GM12878 (cell line): ENCODE data around the gene ZNF444. TPM values are rescaled to one million over a fixed set of nuclear protein-coding genes. Genes with fewer than 3 reads are reported as not detected.

Experiments
- polyA plus RNA-seq, 11 experiments: library from polyadenylated mRNA; depleted of rRNA in 4 of 11; unstranded in 6 of 11; stranded (reverse) in 5 of 11; fragments of >200 nt; fragmentation: Nextera tagmentation in 4 of 11; fragmentation: Illumina TruSeq in 1 of 11; extraction: Ambion mirVana in 4 of 11; extraction: Trizol in 1 of 11; gene quantifications; 1 replicate in 1 of 11; 2 replicates in 10 of 11; pipeline versions ENCODE4 v1.2.1 to v1.2.3, GENCODE V29; 2011 to 2016; ENCODE audit warnings: inconsistent platforms in 2 of 11, missing spikeins in 2 of 11, low read depth in 1 of 11
- small RNA-seq: library from RNA; depleted of rRNA; stranded (forward); fragments of <200 nt; gene quantifications from one replicate; pipeline ENCODE3, GENCODE V24; 2014
- total RNA-seq, 4 experiments: library from RNA; depleted of rRNA in 3 of 4; stranded (reverse); fragments of >200 nt in 3 of 4; fragmentation: Illumina TruSeq in 1 of 4; extraction: Trizol in 1 of 4; gene quantifications; 2 replicates each; pipeline versions ENCODE4 v1.2.1 to v1.2.3, GENCODE V29; 2013 to 2021

ZNF444 gene
- total and polyA plus RNA-seq, 10 of the 15 experiments (the other 5 are each of a cell fraction or from before 2014, with no cell fraction given): 0.45 to 28.2 (median 11.6) TPM

Small RNAs within 50 kb of the gene (small RNA-seq; reads per million reads assigned to genes)
- gene AC024580.2 (not detected), gene RF00019 (not detected)

Other genes with a start within 250 kb of the ZNF444 start
Only the 7 nearest of the 9 such genes appear.
- not detected in 2 replicates for gene NLRP5, start 154.5 kb upstream of the ZNF444 start, total RNA-seq (2014; rRNA removed)
- not detected in 2 replicates for gene NLRP5, start 154.5 kb upstream of the ZNF444 start, total RNA-seq (2014; rRNA removed; fragmentation: Illumina TruSeq; extraction: Trizol)
- gene NLRP5, start 154.5 kb upstream of the ZNF444 start, total RNA-seq (2021): not detected in 2 replicates
- gene NLRP5, start 154.5 kb upstream of the ZNF444 start, polyA plus RNA-seq (2011; rRNA removed): 0.01 TPM in 1 of 2 replicates, not detected in the other
- not detected in 2 replicates for gene NLRP5, start 154.5 kb upstream of the ZNF444 start, polyA plus RNA-seq (2014; fragmentation: Illumina TruSeq; extraction: Trizol)
- not detected for gene NLRP5, start 154.5 kb upstream of the ZNF444 start, polyA plus RNA-seq (2014; fragmentation: Nextera tagmentation; extraction: Ambion mirVana)
- not detected in 2 replicates for gene NLRP5, start 154.5 kb upstream of the ZNF444 start, polyA plus RNA-seq (2014; rRNA removed)
- gene NLRP5, start 154.5 kb upstream of the ZNF444 start, polyA plus RNA-seq (2016; fragmentation: Nextera tagmentation; extraction: Ambion mirVana): not detected
- 20.3 and 25.6 TPM in 2 replicates for gene ZNF787, start 20.0 kb upstream of the ZNF444 start, total RNA-seq (2014; rRNA removed)
- 6.2 and 7.8 TPM in 2 replicates for gene ZNF787, start 20.0 kb upstream of the ZNF444 start, total RNA-seq (2014; rRNA removed; fragmentation: Illumina TruSeq; extraction: Trizol)
- 36.7 and 39.9 TPM in 2 replicates for gene ZNF787, start 20.0 kb upstream of the ZNF444 start, total RNA-seq (2021)
- gene ZNF787, start 20.0 kb upstream of the ZNF444 start, polyA plus RNA-seq (2011; rRNA removed): 2.4 and 5.4 TPM in 2 replicates
- 0.59 and 2.9 TPM in 2 replicates for gene ZNF787, start 20.0 kb upstream of the ZNF444 start, polyA plus RNA-seq (2014; fragmentation: Illumina TruSeq; extraction: Trizol)
- under 1 TPM; 0.23 to 0.42 TPM for gene ZNF787, start 20.0 kb upstream of the ZNF444 start, polyA plus RNA-seq (2014; fragmentation: Nextera tagmentation; extraction: Ambion mirVana)
- gene ZNF787, start 20.0 kb upstream of the ZNF444 start, polyA plus RNA-seq (2014; rRNA removed): 27.0 and 36.3 TPM in 2 replicates
- 1 to 10 TPM; 2.1 to 2.4 TPM for gene ZNF787, start 20.0 kb upstream of the ZNF444 start, polyA plus RNA-seq (2016; fragmentation: Nextera tagmentation; extraction: Ambion mirVana)
- not detected in 2 replicates for gene GALP, start 34.7 kb downstream of the ZNF444 start, total RNA-seq (2014; rRNA removed)
- gene GALP, start 34.7 kb downstream of the ZNF444 start, total RNA-seq (2014; rRNA removed; fragmentation: Illumina TruSeq; extraction: Trizol): not detected in 2 replicates
- gene GALP, start 34.7 kb downstream of the ZNF444 start, total RNA-seq (2021): not detected in 2 replicates
- not detected in 2 replicates for gene GALP, start 34.7 kb downstream of the ZNF444 start, polyA plus RNA-seq (2011; rRNA removed)
- not detected in 2 replicates for gene GALP, start 34.7 kb downstream of the ZNF444 start, polyA plus RNA-seq (2014; fragmentation: Illumina TruSeq; extraction: Trizol)
- gene GALP, start 34.7 kb downstream of the ZNF444 start, polyA plus RNA-seq (2014; fragmentation: Nextera tagmentation; extraction: Ambion mirVana): not detected
- gene GALP, start 34.7 kb downstream of the ZNF444 start, polyA plus RNA-seq (2014; rRNA removed): not detected in 2 replicates
- not detected for gene GALP, start 34.7 kb downstream of the ZNF444 start, polyA plus RNA-seq (2016; fragmentation: Nextera tagmentation; extraction: Ambion mirVana)
- not detected in 2 replicates for gene ZSCAN5B, start 56.5 kb downstream of the ZNF444 start, total RNA-seq (2014; rRNA removed)
- gene ZSCAN5B, start 56.5 kb downstream of the ZNF444 start, total RNA-seq (2014; rRNA removed; fragmentation: Illumina TruSeq; extraction: Trizol): not detected in 2 replicates
- not detected in 2 replicates for gene ZSCAN5B, start 56.5 kb downstream of the ZNF444 start, total RNA-seq (2021)
- gene ZSCAN5B, start 56.5 kb downstream of the ZNF444 start, polyA plus RNA-seq (2011; rRNA removed): 0.07 TPM in 1 of 2 replicates, not detected in the other
- gene ZSCAN5B, start 56.5 kb downstream of the ZNF444 start, polyA plus RNA-seq (2014; fragmentation: Illumina TruSeq; extraction: Trizol): not detected in 2 replicates
- gene ZSCAN5B, start 56.5 kb downstream of the ZNF444 start, polyA plus RNA-seq (2014; fragmentation: Nextera tagmentation; extraction: Ambion mirVana): under 1 TPM in 1 of 2 experiments, not detected in 1; 0.04 TPM
- gene ZSCAN5B, start 56.5 kb downstream of the ZNF444 start, polyA plus RNA-seq (2014; rRNA removed): not detected in 2 replicates
- not detected for gene ZSCAN5B, start 56.5 kb downstream of the ZNF444 start, polyA plus RNA-seq (2016; fragmentation: Nextera tagmentation; extraction: Ambion mirVana)
- gene ZSCAN5C, start 61.0 kb downstream of the ZNF444 start, total RNA-seq (2014; rRNA removed): not detected in 2 replicates
- gene ZSCAN5C, start 61.0 kb downstream of the ZNF444 start, total RNA-seq (2014; rRNA removed; fragmentation: Illumina TruSeq; extraction: Trizol): not detected in 2 replicates
- not detected in 2 replicates for gene ZSCAN5C, start 61.0 kb downstream of the ZNF444 start, total RNA-seq (2021)
- not detected in 2 replicates for gene ZSCAN5C, start 61.0 kb downstream of the ZNF444 start, polyA plus RNA-seq (2011; rRNA removed)
- not detected in 2 replicates for gene ZSCAN5C, start 61.0 kb downstream of the ZNF444 start, polyA plus RNA-seq (2014; fragmentation: Illumina TruSeq; extraction: Trizol)
- gene ZSCAN5C, start 61.0 kb downstream of the ZNF444 start, polyA plus RNA-seq (2014; fragmentation: Nextera tagmentation; extraction: Ambion mirVana): not detected
- gene ZSCAN5C, start 61.0 kb downstream of the ZNF444 start, polyA plus RNA-seq (2014; rRNA removed): not detected in 2 replicates
- not detected for gene ZSCAN5C, start 61.0 kb downstream of the ZNF444 start, polyA plus RNA-seq (2016; fragmentation: Nextera tagmentation; extraction: Ambion mirVana)
- gene EDDM13, start 131.5 kb downstream of the ZNF444 start, total RNA-seq (2014; rRNA removed): not detected in 2 replicates
- gene EDDM13, start 131.5 kb downstream of the ZNF444 start, total RNA-seq (2014; rRNA removed; fragmentation: Illumina TruSeq; extraction: Trizol): not detected in 2 replicates
- gene EDDM13, start 131.5 kb downstream of the ZNF444 start, total RNA-seq (2021): not detected in 2 replicates
- gene EDDM13, start 131.5 kb downstream of the ZNF444 start, polyA plus RNA-seq (2011; rRNA removed): 0.15 TPM in 1 of 2 replicates, not detected in the other
- gene EDDM13, start 131.5 kb downstream of the ZNF444 start, polyA plus RNA-seq (2014; fragmentation: Illumina TruSeq; extraction: Trizol): not detected in 2 replicates
- gene EDDM13, start 131.5 kb downstream of the ZNF444 start, polyA plus RNA-seq (2014; fragmentation: Nextera tagmentation; extraction: Ambion mirVana): under 1 TPM in 1 of 2 experiments, not detected in 1; 0.37 TPM
- gene EDDM13, start 131.5 kb downstream of the ZNF444 start, polyA plus RNA-seq (2014; rRNA removed): not detected in 2 replicates
- gene EDDM13, start 131.5 kb downstream of the ZNF444 start, polyA plus RNA-seq (2016; fragmentation: Nextera tagmentation; extraction: Ambion mirVana): not detected
- gene ZSCAN5A, start 173.6 kb downstream of the ZNF444 start, total RNA-seq (2014; rRNA removed): 7.1 and 7.3 TPM in 2 replicates
- 6.1 and 8.7 TPM in 2 replicates for gene ZSCAN5A, start 173.6 kb downstream of the ZNF444 start, total RNA-seq (2014; rRNA removed; fragmentation: Illumina TruSeq; extraction: Trizol)
- gene ZSCAN5A, start 173.6 kb downstream of the ZNF444 start, total RNA-seq (2021): 7.9 and 10.7 TPM in 2 replicates
- 9.0 and 12.0 TPM in 2 replicates for gene ZSCAN5A, start 173.6 kb downstream of the ZNF444 start, polyA plus RNA-seq (2011; rRNA removed)
- 4.8 and 11.8 TPM in 2 replicates for gene ZSCAN5A, start 173.6 kb downstream of the ZNF444 start, polyA plus RNA-seq (2014; fragmentation: Illumina TruSeq; extraction: Trizol)
- 1 to 10 TPM; 5.5 to 6.6 TPM for gene ZSCAN5A, start 173.6 kb downstream of the ZNF444 start, polyA plus RNA-seq (2014; fragmentation: Nextera tagmentation; extraction: Ambion mirVana)
- gene ZSCAN5A, start 173.6 kb downstream of the ZNF444 start, polyA plus RNA-seq (2014; rRNA removed): 7.9 and 8.8 TPM in 2 replicates
- 10 to 100 TPM in 1 of 2 experiments, 1 to 10 TPM in 1; 9.5 to 11.8 TPM for gene ZSCAN5A, start 173.6 kb downstream of the ZNF444 start, polyA plus RNA-seq (2016; fragmentation: Nextera tagmentation; extraction: Ambion mirVana)